Activated T-helper 9 cell treated with anti-CD3 and anti-CD28 coated beads, Interleukin-2, amount 50 U/mL, for 16 hours (primary cell): ENCODE results near the gene GRIK3.

Source experiments
- DNase-seq: peaks from one replicate; pipeline ENCODE4 v3.0.0-alpha.2; 2020; ENCODE audit warnings: low read depth

The GRIK3 gene

GRCh38 chr1:37043101-37043500 is 8.8 kb upstream of the GRIK3 start:
- no peak for DNase-seq

- no peak for DNase-seq
Observed at GRCh38 chr1:37042506-37042905, 8.2 kb upstream of the GRIK3 start.

GRCh38 chr1:37041483-37041882 is 7.2 kb upstream of the GRIK3 start:
- no peak for DNase-seq

GRCh38 chr1:37040773-37041172 is 6.5 kb upstream of the GRIK3 start:
- DNase-seq: no peak

- no peak for DNase-seq
Observed at GRCh38 chr1:37040261-37040660, 5.9 kb upstream of the GRIK3 start.

GRCh38 chr1:37038227-37039093 is 4.1 kb upstream of the GRIK3 start:
- no peak for DNase-seq

- no peak for DNase-seq
Observed at GRCh38 chr1:37037690-37038089, 3.4 kb upstream of the GRIK3 start.

GRCh38 chr1:37036667-37037053 is 2.3 kb upstream of the GRIK3 start:
- no peak for DNase-seq

- DNase-seq: no peak
Observed at GRCh38 chr1:37035796-37036666, 1.7 kb upstream of the GRIK3 start.

GRCh38 chr1:37035014-37035691 is 838 bp upstream of the GRIK3 start:
- DNase-seq: no peak

GRCh38 chr1:37033355-37034101 is 787 bp downstream of the GRIK3 start:
- no peak for DNase-seq

- no peak for DNase-seq
Observed at GRCh38 chr1:37032660-37033354, 1.5 kb downstream of the GRIK3 start.

- DNase-seq: no peak
Observed at GRCh38 chr1:37031871-37032270, 2.4 kb downstream of the GRIK3 start.

GRCh38 chr1:37031429-37031828 is 2.9 kb downstream of the GRIK3 start:
- DNase-seq: no peak

- DNase-seq: no peak
Observed at GRCh38 chr1:37028981-37029617, 5.2 kb downstream of the GRIK3 start.

- DNase-seq: no peak
Observed at GRCh38 chr1:37021502-37021901, 12.8 kb downstream of the GRIK3 start.

- no peak for DNase-seq
Observed at GRCh38 chr1:37020653-37021277, 13.6 kb downstream of the GRIK3 start.

- DNase-seq: no peak
Observed at GRCh38 chr1:37018510-37018909, 15.8 kb downstream of the GRIK3 start.

GRCh38 chr1:37017720-37018119 is 16.6 kb downstream of the GRIK3 start:
- DNase-seq: no peak

GRCh38 chr1:37016121-37016520 is 18.2 kb downstream of the GRIK3 start:
- no peak for DNase-seq
